Muscle layer of colon (tissue), 2 donors: ENCODE results near the gene TRAPPC6A.

Source experiments
- H3K27ac ChIP-seq: one replicate; pipeline ENCODE4 v1.7.0; 2013; ENCODE audit warnings: low read depth, mild to moderate bottlenecking, low read length, moderate library complexity
- H3K27me3 ChIP-seq, 2 donors: one replicate each; pipeline ENCODE4 v1.7.0; 2013; ENCODE audit warnings: low read length in 2 of 2, mild to moderate bottlenecking in 2 of 2; ENCODE audit not compliant: insufficient read depth in 2 of 2, control insufficient read depth in 1 of 2
- H3K36me3 ChIP-seq: one replicate; pipeline ENCODE4 v1.7.0; 2013; ENCODE audit warnings: mild to moderate bottlenecking, low read length; ENCODE audit not compliant: insufficient read depth
- H3K4me1 ChIP-seq: one replicate; pipeline ENCODE4 v1.7.0; 2013; ENCODE audit warnings: mild to moderate bottlenecking, low read length; ENCODE audit not compliant: insufficient read depth
- H3K4me3 ChIP-seq, 2 donors: one replicate each; pipeline ENCODE4 v1.7.0; 2013; ENCODE audit warnings: low read length in 2 of 2, low read depth in 1 of 2, mild to moderate bottlenecking in 1 of 2, moderate library complexity in 1 of 2
- H3K9ac ChIP-seq: one replicate; pipeline ENCODE4 v1.7.0; 2013; ENCODE audit warnings: low read length
- H3K9me3 ChIP-seq: one replicate; pipeline ENCODE4 v1.7.0; 2013; ENCODE audit warnings: mild to moderate bottlenecking, low read length
- donor health status: abdominal sarcoma.
- donor health status: Adenocarcinoma of cecum.

TRAPPC6A gene

GRCh38 chr19:45133661-45134060 lies 44.4 kb downstream of the TRAPPC6A start:
- no peak overlapping the region for H3K4me3 ChIP-seq
- no peak overlapping the region for H3K27ac ChIP-seq
- no peaks in the 10 kb centered on the region for H3K36me3 ChIP-seq
- H3K27me3 ChIP-seq, result no peaks in the 10 kb centered on the region
- no peaks in the 10 kb centered on the region for H3K9me3 ChIP-seq
- peaks cover 16% of the 10 kb centered on the region for H3K4me1 ChIP-seq
- no peak overlapping the region for H3K9ac ChIP-seq

GRCh38 chr19:45130888-45131615 lies 47.0 kb downstream of the TRAPPC6A start:
- Histone ChIP-seq H3K27ac (no peak overlapping the region), H3K4me3 (no peak overlapping the region), H3K9me3 (no peaks in the 10 kb centered on the region), H3K36me3 (no peaks in the 10 kb centered on the region), H3K27me3 (no peaks in the 10 kb centered on the region), H3K4me1 (peaks cover 2% of the 10 kb centered on the region), H3K9ac (no peak overlapping the region)

GRCh38 chr19:45130236-45130635 lies 47.8 kb downstream of the TRAPPC6A start:
- Histone ChIP-seq H3K4me1 (no peaks in the 10 kb centered on the region), H3K9me3 (no peaks in the 10 kb centered on the region), H3K27me3 (no peaks in the 10 kb centered on the region), H3K4me3 (no peak overlapping the region), H3K27ac (no peak overlapping the region), H3K36me3 (no peaks in the 10 kb centered on the region), H3K9ac (no peak overlapping the region)

- Histone ChIP-seq H3K9me3 (no peaks in the 10 kb centered on the region), H3K4me1 (no peaks in the 10 kb centered on the region), H3K4me3 (no peak overlapping the region), H3K9ac (no peak overlapping the region), H3K27me3 (no peaks in the 10 kb centered on the region), H3K36me3 (no peaks in the 10 kb centered on the region), H3K27ac (no peak overlapping the region)
These were observed 49.2 kb downstream of the TRAPPC6A start for GRCh38 chr19:45128806-45129205.

GRCh38 chr19:45128146-45128545 lies 49.9 kb downstream of the TRAPPC6A start:
- no peaks in the 10 kb centered on the region for H3K4me1 ChIP-seq

GRCh38 chr19:45126654-45127053 lies 51.4 kb downstream of the TRAPPC6A start:
- H3K36me3 ChIP-seq, result no peaks in the 10 kb centered on the region
- no peaks in the 10 kb centered on the region for H3K9me3 ChIP-seq
- H3K27me3 ChIP-seq, result no peaks in the 10 kb centered on the region
- no peaks in the 10 kb centered on the region for H3K4me1 ChIP-seq
- H3K27ac ChIP-seq, result no peak overlapping the region
- no peak overlapping the region for H3K9ac ChIP-seq
- H3K4me3 ChIP-seq, result no peak overlapping the region

More at GRCh38 chr19:45128146-45128545, 49.9 kb downstream of the TRAPPC6A start:
- H3K9me3 ChIP-seq, result no peaks in the 10 kb centered on the region
- H3K27ac ChIP-seq, result no peak overlapping the region
- H3K4me3 ChIP-seq, result no peak overlapping the region
- no peaks in the 10 kb centered on the region for H3K36me3 ChIP-seq
- no peaks in the 10 kb centered on the region for H3K27me3 ChIP-seq
- H3K9ac ChIP-seq, result no peak overlapping the region

GRCh38 chr19:45125975-45126493 lies 52.0 kb downstream of the TRAPPC6A start:
- Histone ChIP-seq H3K9ac (no peak overlapping the region), H3K4me1 (no peaks in the 10 kb centered on the region), H3K36me3 (no peaks in the 10 kb centered on the region), H3K4me3 (no peak overlapping the region), H3K27me3 (no peaks in the 10 kb centered on the region), H3K27ac (no peak overlapping the region), H3K9me3 (no peaks in the 10 kb centered on the region)

GRCh38 chr19:45125360-45125759 lies 52.7 kb downstream of the TRAPPC6A start:
- Histone ChIP-seq H3K4me1 (no peaks in the 10 kb centered on the region), H3K27ac (no peak overlapping the region), H3K9ac (no peak overlapping the region), H3K4me3 (no peak overlapping the region), H3K36me3 (no peaks in the 10 kb centered on the region), H3K27me3 (no peaks in the 10 kb centered on the region), H3K9me3 (no peaks in the 10 kb centered on the region)

- Histone ChIP-seq H3K27me3 (no peaks in the 10 kb centered on the region), H3K36me3 (no peaks in the 10 kb centered on the region), H3K9me3 (no peaks in the 10 kb centered on the region), H3K4me3 (no peak overlapping the region), H3K27ac (no peak overlapping the region), H3K9ac (no peak overlapping the region), H3K4me1 (no peaks in the 10 kb centered on the region)
These were observed 54.0 kb downstream of the TRAPPC6A start for GRCh38 chr19:45124021-45124420.

- no peak overlapping the region for H3K4me3 ChIP-seq
- no peaks in the 10 kb centered on the region for H3K27me3 ChIP-seq
- H3K9ac ChIP-seq, result no peak overlapping the region
- H3K9me3 ChIP-seq, result no peaks in the 10 kb centered on the region
- no peaks in the 10 kb centered on the region for H3K4me1 ChIP-seq
- H3K27ac ChIP-seq, result no peak overlapping the region
- no peaks in the 10 kb centered on the region for H3K36me3 ChIP-seq
These were observed 54.6 kb downstream of the TRAPPC6A start for GRCh38 chr19:45123440-45123850.

- Histone ChIP-seq H3K9ac (no peak overlapping the region), H3K27ac (no peak overlapping the region), H3K9me3 (no peaks in the 10 kb centered on the region), H3K4me1 (no peaks in the 10 kb centered on the region), H3K27me3 (no peaks in the 10 kb centered on the region), H3K4me3 (no peak overlapping the region), H3K36me3 (no peaks in the 10 kb centered on the region)
These were observed 55.2 kb downstream of the TRAPPC6A start for GRCh38 chr19:45122832-45123231.

- H3K9me3 ChIP-seq, result no peaks in the 10 kb centered on the region
- no peak overlapping the region for H3K9ac ChIP-seq
- no peak overlapping the region for H3K4me3 ChIP-seq
- peaks cover 9% of the 10 kb centered on the region for H3K4me1 ChIP-seq
- H3K27me3 ChIP-seq, result no peaks in the 10 kb centered on the region
- H3K36me3 ChIP-seq, result no peaks in the 10 kb centered on the region
- H3K27ac ChIP-seq, result no peak overlapping the region
These were observed 56.2 kb downstream of the TRAPPC6A start for GRCh38 chr19:45121827-45122345.
